ENCODE measurements around the gene CHST4.
"Not testable (repeated sequence)": the region's sequence is repeated elsewhere in the genome, so short reads cannot be mapped to it uniquely, and the experiment has no call there.

The CHST4 gene

DNA sequence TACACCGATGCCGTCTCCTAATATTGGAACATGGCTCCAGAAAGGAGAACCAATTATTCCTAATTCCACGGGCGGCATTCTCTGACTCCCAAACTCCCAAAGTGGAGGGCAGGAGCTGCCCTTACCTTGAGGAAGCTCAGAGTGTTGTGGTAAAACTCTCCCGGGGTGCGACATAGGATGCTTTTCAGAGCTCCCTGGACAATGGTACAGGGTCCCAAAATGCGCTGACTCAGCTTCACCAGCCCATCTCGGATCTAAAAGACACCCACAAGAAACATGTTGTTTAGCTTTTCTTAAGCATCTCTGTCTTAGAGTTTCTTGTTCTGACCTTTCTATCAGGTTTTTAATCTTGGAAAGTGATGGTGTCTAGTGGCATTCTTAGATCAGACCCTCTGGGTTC is 43.9 kb downstream of the CHST4 start:
- DNase-seq (ENCODE audit: low spot score): no peak

DNA sequence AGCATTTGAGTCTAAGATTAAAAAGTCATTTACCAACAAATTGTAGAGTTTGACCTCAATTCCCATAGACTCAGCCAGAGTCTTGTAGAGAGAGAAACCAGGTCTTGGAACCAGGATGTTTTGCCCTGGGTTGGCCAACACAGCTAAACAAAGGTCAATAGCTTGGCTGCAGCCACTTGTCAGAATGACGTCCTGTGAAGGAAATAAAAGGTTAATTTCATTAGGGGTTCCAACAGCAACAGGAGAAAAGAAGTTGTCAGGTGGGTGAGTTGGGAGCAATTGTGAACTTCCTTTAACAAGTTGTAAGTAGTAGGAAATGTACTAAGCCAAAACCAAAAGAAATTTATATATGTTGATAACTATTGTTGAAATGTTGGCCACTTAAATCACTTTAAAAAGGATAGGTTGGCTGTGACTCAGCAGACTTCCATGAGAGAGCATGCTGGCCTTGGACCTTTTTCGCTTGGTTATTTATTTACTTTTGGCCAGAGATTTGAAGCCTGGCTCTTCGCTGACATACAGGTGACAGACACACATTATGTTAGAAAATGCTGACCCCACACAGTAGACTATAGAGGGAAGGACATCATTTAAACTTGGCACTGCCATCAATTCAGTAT is 46.4 kb downstream of the CHST4 start:
- no peak for DNase-seq (ENCODE audit: low spot score)

DNA sequence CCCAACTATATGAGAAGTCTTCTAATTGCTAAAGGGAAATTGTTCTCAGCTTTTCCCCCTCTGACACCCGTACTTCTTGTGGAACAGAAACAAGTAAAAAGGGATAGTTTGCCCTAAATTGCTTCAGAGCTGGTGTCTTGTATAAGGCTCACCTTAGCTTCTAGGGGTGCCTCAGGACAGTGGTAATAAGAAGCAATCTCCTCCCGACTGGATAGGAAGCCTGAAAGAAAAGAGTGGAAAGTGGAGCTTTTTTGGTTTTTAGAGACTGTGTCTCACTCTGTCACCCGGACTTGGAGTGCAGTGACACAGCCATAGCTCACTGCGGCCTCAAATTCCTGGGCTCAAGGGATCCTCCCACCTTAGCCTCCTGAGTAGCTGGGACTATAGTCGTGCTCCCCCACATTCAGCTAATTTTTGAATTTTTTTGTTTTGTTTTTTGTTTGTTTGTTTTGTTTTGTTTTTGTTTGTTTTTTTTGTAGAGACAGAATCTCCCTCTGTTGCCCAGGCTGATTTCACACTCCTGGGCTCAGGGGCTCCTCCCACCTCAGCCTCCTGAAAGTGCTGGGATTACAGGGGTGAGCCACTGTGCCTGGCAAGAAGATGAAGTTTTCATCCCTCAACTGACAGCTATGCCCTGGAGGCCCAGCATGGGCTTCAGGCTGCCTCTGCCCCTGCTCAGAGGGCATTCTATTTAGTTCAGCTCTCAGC is 47.3 kb downstream of the CHST4 start:
- DNase-seq (ENCODE audit: low spot score): no peak

DNA sequence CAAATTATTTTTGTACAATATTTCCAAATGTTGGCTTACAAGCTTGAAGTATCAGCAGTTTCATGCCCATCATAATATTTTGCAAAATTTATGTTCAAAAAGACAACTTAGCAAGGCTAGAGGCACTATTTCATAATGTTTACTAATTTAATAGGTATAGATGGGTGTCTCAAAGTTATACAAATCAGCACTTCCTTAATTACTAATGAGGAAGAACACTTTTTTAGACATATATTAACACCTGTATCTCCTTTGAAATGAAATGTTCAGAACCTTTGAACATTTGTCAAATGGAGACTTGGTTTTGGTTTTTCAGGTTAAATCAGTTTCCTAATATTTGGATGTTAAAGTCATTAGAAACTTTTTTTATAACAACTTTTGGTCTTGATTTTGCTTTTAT is 48.5 kb downstream of the CHST4 start:
- DNase-seq (ENCODE audit: low spot score): no peak

DNA sequence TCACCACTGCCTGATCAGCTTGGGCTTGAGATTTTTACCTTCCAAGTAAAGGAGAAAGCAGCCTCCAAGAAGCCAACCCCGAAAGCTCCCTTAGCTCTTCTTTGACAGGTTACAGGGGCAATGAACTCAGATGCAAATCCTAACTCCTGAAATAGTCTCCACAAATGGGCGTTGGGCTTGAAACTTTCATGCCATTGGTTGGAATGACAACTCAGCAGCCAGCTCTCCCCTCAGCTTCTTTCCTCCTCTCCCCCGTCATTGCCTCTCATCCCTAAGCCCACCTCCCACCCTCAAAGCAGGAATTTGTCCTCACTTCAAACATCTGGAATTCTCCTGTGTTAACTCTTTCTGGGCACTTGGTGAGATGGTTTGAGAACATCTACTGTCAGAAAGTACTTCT is 50.7 kb downstream of the CHST4 start, which contains the start of gene TAT:
TAT (minus strand) TSS at position 122 of the 400 bp plus-strand sequence. CDS start 677 bp downstream, outside the sequence.
- no peak for DNase-seq (ENCODE audit: low spot score)

DNA sequence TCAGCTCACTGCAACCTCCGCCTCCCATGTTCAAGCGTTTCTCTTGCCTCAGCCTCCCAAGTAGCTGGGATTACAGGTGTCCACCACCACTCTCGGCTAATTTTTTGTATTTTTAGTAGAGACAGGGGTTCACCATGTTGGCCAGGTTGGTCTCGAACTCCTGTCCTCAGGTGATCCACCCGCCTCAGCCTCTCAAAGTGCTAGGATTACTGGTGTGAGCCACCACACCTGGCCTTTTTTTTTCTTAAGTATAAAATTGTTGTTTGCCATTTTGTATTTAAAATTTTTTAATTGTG is 56.3 kb downstream of the CHST4 start:
- not testable (repeated sequence) for DNase-seq (ENCODE audit: low spot score)

DNA sequence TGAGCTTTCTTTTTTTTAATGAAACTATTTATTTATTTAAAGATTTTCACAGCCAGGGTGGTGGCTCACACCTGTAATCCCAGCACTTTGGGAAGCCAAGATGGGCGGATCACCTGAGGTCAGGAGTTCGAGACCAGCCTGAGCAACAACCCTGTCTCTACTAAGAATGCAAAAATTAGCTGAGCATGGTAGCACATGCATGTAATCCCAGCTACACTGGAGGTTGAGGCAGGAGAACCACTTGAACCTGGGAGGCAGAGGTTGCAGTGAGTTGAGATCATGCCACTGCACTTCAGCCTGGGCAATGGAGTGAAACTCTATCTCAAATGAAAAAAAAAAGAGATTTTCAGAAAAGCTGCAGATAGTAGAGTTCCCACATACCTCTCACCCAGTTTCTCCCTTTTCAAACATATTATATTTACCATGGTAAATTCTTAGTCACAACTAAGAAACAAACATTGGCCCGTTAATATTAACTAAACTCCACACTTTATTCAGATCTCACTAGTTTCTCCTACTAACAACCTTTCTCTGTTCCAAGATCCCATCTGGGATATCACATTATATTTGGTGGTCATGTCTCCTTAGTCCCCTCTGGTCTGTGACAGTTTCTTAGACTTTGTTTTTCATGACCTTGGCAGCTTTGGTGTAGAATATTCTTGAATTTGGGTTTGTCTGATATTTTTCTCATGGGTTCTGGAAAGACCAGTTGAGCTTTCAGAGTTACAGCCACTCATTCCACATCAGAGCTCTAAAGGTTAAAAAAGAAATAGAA is 58.5 kb downstream of the CHST4 start:
- no peak for DNase-seq (ENCODE audit: low spot score)

DNA sequence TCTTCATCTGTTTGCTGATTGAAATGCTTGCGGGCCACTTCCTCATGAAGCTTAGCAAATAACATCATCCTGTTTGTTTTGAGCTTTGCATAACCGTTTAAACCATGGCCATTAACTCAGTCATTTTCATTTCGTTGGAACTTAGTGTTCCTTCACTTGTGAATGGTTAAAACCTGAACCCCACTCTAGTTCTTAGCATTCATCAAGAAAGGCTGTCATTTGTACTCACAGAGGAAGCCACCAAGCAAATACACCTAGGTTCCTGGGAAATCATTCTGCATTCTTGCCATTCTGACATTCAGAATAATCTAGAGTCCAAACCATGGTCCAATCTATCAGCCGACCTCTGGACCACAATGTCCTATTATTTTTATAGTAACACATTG is 59.1 kb downstream of the CHST4 start:
- no peak for DNase-seq (ENCODE audit: low spot score)
